ENCODE data around the gene MMS19. TPM values are rescaled to one million over a fixed set of nuclear protein-coding genes. Genes with fewer than 3 reads are reported as not detected.

Gene MMS19
- total RNA-seq, 1 experiment from 2014 or later, result 83.3 TPM

DNA sequence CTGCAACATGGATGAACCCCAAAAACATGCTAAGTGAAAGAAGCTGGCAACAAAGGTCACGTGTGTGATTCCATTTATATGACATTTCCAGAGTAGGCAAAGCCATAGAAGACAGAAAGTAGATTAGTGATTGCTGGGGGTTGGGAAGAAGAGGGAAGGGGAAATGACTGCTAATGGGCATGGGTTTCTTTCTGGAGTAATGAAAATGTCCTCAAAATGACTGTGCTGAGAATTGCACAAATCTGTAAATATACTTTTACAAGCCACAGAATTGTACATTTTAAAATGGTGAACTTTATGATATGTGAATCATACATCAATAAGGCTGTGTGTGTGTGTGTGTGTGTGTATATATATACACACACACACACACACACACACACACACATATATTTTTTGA, 15.8 kb downstream of the MMS19 start:
- BruUV-seq (replicated peaks), result no TSS peak
- intact Hi-C loops (cut with micrococcal nuclease; ENCODE audit: unreplicated experiment), result no loop called here
- DNase-seq (ENCODE audit: low read depth, low spot score) (no peak), ATAC-seq (no peak)
- H3K9me3 ChIP-seq (ENCODE audit: control insufficient read depth, insufficient read depth, low read depth, low read length), result no peaks in the 10 kb centered on the region
- POLR2A ChIA-PET, result no interaction called here
- in situ Hi-C loops (cut with HindIII; ENCODE audit: low pct_unique_long_range_greater_than_20kb, low sequenced_read_pairs), result no loop called here
- H3K4me3 ChIP-seq (ENCODE audit: low read depth in 2 of 2, low read length in 2 of 2), result no peak overlapping the region
- CTCF ChIA-PET, result no interaction called here
- H3K4me1 ChIP-seq (ENCODE audit: control insufficient read depth, insufficient read depth, low read length), result peaks cover 10% of the 10 kb centered on the region
- no peak overlapping the region for H3K27ac ChIP-seq (ENCODE audit: low read length)
- peaks cover 27% of the 10 kb centered on the region for H3K36me3 ChIP-seq (ENCODE audit: control insufficient read depth, insufficient read depth, low read length)
- no peak for TF ChIP-seq TCF7L2 (IDR thresholded peaks at IDR 0.05; ENCODE audit: low read depth, low read length)
- TF ChIP-seq, protein P1, sequence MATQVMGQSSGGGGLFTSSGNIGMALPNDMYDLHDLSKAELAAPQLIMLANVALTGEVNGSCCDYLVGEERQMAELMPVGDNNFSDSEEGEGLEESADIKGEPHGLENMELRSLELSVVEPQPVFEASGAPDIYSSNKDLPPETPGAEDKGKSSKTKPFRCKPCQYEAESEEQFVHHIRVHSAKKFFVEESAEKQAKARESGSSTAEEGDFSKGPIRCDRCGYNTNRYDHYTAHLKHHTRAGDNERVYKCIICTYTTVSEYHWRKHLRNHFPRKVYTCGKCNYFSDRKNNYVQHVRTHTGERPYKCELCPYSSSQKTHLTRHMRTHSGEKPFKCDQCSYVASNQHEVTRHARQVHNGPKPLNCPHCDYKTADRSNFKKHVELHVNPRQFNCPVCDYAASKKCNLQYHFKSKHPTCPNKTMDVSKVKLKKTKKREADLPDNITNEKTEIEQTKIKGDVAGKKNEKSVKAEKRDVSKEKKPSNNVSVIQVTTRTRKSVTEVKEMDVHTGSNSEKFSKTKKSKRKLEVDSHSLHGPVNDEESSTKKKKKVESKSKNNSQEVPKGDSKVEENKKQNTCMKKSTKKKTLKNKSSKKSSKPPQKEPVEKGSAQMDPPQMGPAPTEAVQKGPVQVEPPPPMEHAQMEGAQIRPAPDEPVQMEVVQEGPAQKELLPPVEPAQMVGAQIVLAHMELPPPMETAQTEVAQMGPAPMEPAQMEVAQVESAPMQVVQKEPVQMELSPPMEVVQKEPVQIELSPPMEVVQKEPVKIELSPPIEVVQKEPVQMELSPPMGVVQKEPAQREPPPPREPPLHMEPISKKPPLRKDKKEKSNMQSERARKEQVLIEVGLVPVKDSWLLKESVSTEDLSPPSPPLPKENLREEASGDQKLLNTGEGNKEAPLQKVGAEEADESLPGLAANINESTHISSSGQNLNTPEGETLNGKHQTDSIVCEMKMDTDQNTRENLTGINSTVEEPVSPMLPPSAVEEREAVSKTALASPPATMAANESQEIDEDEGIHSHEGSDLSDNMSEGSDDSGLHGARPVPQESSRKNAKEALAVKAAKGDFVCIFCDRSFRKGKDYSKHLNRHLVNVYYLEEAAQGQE (IDR thresholded peaks at IDR 0.05; ENCODE audit: insufficient read depth in 1 of 2, low read depth in 2 of 2, low read length in 1 of 2), result no peak
- TF ChIP-seq SIN3A (IDR thresholded peaks at IDR 0.05; ENCODE audit: borderline replicate concordance, insufficient read depth, low read depth, low read length), result no peak
- TF ChIP-seq, protein P2, sequence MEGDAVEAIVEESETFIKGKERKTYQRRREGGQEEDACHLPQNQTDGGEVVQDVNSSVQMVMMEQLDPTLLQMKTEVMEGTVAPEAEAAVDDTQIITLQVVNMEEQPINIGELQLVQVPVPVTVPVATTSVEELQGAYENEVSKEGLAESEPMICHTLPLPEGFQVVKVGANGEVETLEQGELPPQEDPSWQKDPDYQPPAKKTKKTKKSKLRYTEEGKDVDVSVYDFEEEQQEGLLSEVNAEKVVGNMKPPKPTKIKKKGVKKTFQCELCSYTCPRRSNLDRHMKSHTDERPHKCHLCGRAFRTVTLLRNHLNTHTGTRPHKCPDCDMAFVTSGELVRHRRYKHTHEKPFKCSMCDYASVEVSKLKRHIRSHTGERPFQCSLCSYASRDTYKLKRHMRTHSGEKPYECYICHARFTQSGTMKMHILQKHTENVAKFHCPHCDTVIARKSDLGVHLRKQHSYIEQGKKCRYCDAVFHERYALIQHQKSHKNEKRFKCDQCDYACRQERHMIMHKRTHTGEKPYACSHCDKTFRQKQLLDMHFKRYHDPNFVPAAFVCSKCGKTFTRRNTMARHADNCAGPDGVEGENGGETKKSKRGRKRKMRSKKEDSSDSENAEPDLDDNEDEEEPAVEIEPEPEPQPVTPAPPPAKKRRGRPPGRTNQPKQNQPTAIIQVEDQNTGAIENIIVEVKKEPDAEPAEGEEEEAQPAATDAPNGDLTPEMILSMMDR (IDR thresholded peaks at IDR 0.05), result no peak
- no peaks in the 10 kb centered on the region for H3K27me3 ChIP-seq (ENCODE audit: control insufficient read depth, insufficient read depth, low read length)

DNA sequence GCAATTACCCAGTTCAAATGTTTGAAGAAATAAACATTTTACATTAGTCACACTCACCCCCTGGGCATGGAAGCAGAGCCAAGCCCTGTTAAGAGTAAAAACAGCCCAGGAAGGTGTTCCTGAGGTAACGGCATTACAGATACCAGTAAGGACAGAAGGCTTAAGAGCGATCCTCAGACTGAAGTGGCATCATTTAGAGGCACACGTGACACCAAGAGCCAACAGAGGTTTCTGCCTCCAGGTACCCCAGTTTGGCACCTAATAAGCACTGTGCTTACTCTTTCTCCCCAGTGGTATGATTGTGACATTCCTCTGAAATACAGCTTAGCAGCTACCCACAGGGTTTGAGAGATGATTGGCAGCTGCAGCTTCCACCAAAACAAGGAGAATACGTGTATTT, 17.2 kb downstream of the MMS19 start:
- no peaks in the 10 kb centered on the region for H3K9me3 ChIP-seq (ENCODE audit: control insufficient read depth, insufficient read depth, low read depth, low read length)
- H3K4me3 ChIP-seq (ENCODE audit: low read depth in 2 of 2, low read length in 2 of 2), result no peak overlapping the region
- no peaks in the 10 kb centered on the region for H3K27me3 ChIP-seq (ENCODE audit: control insufficient read depth, insufficient read depth, low read length)
- peaks cover 40% of the 10 kb centered on the region for H3K36me3 ChIP-seq (ENCODE audit: control insufficient read depth, insufficient read depth, low read length)
- ATAC-seq (no peak), DNase-seq (ENCODE audit: low read depth, low spot score) (no peak)
- TF ChIP-seq, protein P1 (IDR thresholded peaks at IDR 0.05; ENCODE audit: insufficient read depth in 1 of 2, low read depth in 2 of 2, low read length in 1 of 2), result no peak
- TF ChIP-seq TCF7L2 (IDR thresholded peaks at IDR 0.05; ENCODE audit: low read depth, low read length) (no peak), POLR2AphosphoS5 (IDR thresholded peaks at IDR 0.05; ENCODE audit: low read depth, low read length) (no peak), SIN3A (IDR thresholded peaks at IDR 0.05; ENCODE audit: borderline replicate concordance, insufficient read depth, low read depth, low read length) (no peak)
- TF ChIP-seq, protein P2 (IDR thresholded peaks at IDR 0.05), result no peak
- ChIA-PET CTCF (no interaction called here), POLR2A (no interaction called here)
- intact Hi-C loops (cut with micrococcal nuclease; ENCODE audit: unreplicated experiment) (no loop called here), in situ Hi-C loops (cut with HindIII; ENCODE audit: low pct_unique_long_range_greater_than_20kb, low sequenced_read_pairs) (no loop called here)
- H3K4me1 ChIP-seq (ENCODE audit: control insufficient read depth, insufficient read depth, low read length), result peaks cover 10% of the 10 kb centered on the region
- no TSS peak for BruUV-seq (replicated peaks)
- 0 out of 2 replicates have a peak overlapping the region, but pooled peaks have one; percentile 31 for H3K27ac ChIP-seq (ENCODE audit: low read length)

Measured in Panc1 (cell line).